GM19025 (cell line): ENCODE data around the gene BLOC1S3.

Experiments
- ATAC-seq: cut with Tn5 transposase; IDR thresholded peaks from one replicate; pipeline ENCODE4 v1.9.1; 2021; ENCODE audit warnings: mild to moderate bottlenecking, low read depth, moderate library complexity; ENCODE audit not compliant: unreplicated experiment

BLOC1S3 gene

DNA sequence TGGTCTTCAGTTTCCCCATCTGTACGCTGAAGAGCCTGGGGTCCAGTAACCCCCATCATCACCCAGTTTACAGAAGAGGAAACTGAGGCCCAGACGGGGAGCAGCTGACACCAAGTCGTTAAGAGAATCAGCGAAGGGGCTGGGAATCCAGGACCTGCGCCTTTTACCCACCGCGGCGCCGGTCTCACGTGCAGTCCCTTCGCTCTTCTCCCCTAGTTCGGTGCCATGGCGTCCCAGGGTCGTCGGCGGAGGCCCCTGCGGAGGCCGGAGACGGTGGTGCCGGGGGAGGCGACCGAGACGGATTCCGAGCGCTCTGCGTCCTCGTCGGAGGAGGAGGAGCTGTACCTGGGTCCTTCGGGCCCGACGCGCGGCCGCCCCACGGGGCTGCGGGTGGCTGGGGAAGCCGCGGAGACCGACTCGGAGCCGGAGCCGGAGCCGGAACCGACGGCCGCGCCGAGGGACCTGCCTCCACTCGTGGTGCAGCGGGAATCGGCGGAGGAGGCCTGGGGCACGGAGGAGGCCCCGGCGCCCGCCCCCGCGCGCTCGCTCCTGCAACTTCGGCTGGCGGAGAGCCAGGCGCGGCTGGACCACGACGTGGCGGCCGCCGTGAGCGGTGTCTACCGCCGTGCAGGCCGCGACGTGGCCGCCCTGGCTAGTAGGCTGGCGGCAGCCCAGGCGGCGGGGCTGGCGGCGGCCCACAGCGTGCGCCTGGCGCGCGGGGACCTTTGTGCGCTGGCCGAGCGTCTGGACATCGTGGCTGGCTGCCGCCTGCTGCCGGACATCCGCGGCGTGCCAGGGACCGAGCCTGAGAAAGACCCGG lies 698 bp downstream of the BLOC1S3 start:
- no peak for ATAC-seq

- no peak for ATAC-seq
Observed at GRCh38 chr19:45179892-45180370, 1.3 kb downstream of the BLOC1S3 start.

GRCh38 chr19:45180936-45181335 lies 2.4 kb downstream of the BLOC1S3 start:
- no peak for ATAC-seq

DNA sequence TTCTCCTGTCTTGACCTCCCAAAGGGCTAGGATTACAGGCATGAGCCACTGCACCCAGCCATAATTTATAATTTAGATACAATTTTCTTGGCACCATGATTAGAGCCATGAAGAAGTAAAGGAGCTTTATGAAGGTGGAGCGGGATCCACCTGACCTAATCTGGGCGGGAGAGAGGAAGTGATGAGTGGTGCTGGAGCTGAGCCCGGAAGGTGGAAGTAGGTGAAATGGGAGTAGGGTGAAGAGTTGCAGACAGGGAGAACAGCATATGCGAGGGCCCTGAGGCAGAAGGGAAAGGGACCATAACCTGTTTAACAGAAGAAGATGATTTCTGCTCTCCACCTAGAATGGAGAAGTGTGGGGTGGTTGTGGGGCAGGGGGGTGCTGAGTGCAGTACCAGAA lies 4.2 kb downstream of the BLOC1S3 start:
- ATAC-seq = no peak

DNA sequence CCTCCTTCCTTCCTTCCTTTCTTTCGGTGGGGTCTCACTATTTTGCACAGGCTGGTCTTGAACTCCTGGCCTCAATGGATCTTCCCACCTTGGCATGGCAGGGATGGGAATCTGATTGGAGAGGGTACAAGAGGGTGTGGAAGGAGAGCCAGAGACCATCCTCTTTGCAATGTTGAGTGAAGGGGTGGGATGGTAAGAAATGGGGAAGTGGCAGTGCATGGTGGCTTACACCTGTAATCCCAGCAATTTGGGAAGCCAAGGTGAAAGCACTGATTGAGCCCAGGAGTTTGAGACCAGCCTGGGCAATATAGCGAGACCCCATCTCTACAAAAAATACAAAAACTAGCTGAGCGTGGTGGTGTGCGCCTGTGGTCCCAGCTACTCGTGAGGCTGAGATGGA lies 5.5 kb downstream of the BLOC1S3 start:
- no peak for ATAC-seq

DNA sequence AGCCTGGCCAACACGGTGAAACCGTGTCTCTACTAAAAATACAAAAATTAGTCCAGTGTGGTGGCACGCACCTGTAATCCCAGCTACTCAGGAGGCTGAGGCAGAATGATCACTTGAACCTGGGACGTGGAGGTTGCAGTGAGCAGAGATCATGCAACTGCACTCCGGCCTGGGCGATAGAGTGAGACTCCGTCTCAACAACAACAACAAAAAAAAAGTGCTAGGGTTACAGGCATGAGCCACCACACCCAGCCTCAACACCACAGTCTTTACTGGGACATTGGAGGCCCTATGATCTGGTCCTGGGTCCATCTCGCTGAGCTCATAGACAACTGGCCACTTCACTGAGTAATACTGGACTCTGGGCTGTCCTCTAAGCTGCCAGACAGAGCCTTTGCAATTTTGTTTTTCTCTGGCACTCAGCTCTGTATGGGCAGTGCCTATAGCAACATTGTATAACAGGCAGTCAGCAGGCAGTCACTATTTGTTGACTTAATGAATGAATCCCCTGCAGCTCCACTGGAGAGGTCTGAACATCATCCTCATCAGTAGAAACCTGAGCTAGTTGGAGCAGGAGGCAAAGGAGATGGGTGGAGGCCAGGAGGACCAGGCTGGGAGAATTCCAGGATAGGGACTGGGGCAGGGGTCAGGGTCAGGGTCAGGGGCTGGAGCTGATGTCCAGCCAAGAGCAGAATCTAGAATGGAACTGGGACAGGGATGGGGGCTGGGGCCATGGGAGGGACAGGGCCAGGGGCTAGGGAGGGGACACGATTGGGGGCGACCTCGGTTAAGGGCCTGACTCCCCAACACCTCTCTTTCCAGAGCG lies 8.1 kb downstream of the BLOC1S3 start:
- no peak for ATAC-seq

DNA sequence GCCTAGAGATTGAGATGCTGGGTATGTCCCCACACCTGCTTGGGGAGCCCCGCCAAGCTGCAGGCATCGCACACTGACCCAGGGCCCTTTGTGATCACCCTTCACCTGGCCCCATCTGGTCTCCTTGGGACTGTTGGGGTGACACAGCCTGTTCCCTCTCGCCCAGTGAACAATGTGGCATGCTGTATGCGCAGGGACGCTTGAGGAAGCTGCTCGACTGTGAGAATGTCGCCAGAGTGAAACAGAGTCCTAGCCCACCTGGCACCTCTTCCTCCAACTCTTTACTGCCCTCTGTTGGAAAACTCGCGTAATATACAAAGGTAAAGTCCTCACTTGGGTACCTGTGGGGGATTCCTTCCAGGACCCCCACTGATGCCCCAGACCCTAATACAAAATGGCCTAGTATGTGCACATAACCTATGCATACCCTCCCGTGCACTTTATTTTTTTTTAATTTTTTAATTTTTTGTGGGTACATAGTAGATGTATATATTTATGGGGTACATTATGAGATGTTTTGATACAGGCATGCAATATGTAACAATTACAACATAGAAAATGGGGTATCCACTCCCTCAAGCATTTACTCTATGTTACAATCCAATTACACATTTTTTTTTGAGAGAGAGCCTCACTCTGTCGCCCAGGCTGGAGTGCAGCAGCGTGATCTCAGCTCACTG lies 9.0 kb downstream of the BLOC1S3 start:
- no peak for ATAC-seq

DNA sequence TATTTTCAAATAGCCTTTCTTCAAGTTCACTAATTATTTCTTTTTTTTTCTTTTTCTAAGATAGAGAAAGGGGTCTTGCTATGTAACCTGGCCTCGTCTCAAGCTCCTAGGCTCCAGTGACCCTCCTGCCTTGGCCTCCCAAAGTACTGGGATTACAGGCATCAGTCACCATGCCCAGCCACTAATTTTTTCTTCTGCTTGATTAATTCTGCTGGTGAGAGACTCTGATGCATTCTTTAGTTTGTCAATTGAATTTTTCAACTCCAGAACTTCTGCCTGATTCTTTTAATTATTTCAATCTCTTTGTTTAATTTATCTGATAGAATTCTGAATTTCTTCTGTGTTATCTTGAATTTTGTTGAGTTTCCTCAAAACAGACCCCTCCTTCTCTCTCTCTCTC lies 11.4 kb downstream of the BLOC1S3 start:
- no peak for ATAC-seq

DNA sequence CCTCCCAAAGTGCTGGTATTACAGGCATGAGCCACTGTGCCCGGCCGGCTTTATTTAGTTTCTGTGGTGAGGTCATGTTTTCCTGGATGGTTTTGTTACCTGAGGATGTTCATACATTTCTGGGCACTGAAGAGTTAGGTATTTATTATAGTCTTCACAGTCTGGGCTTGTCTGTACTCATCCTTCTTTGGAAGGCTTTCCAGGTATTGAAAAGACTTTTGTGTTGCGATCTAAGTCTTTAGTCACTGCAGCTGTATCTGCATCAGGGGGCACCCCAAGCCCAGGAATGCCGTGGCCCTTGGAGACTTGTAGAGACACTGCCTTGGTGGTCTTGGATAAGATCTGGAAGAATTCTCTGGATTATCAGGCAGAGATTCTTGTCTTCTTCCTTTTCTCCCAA lies 12.8 kb downstream of the BLOC1S3 start:
- ATAC-seq = no peak

DNA sequence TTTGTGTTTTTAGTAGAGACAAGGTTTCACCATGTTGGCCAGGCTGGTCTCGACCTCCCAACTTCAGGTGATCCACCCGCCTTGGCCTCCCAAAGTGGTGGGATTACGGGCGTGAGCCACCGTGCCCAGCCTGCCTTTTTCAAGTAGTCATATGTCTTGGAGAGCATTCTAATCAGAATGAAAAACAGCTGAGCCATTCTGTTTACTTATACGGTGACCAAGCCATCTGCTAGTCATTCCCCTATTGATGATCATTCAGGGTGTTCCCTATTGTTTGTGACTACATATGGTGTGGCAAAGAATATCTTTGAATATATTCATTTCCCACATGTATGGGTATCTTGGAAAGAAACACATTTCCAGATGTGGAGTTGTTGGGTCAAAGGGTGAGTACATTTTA lies 17.2 kb downstream of the BLOC1S3 start:
- ATAC-seq = no peak

DNA sequence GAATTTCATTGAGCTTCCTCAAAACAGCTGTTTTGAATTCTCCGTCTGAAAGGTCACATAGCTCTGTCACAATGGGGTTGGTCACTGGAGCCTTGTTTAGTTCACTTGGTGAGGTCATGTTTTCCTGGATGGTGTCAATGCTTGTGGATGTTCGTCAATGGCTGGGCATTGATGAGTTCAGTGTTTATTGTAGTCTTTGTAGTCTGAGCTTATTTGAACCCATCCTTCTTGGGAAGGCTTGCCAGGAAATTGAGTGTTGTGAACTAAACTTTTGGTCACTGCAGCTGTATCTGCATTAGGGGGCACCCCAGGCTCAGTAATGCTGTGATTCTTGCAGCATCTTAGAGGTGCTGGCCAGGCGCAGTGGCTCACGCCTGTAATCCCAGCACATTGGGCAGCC lies 22.0 kb downstream of the BLOC1S3 start:
- ATAC-seq = no peak

DNA sequence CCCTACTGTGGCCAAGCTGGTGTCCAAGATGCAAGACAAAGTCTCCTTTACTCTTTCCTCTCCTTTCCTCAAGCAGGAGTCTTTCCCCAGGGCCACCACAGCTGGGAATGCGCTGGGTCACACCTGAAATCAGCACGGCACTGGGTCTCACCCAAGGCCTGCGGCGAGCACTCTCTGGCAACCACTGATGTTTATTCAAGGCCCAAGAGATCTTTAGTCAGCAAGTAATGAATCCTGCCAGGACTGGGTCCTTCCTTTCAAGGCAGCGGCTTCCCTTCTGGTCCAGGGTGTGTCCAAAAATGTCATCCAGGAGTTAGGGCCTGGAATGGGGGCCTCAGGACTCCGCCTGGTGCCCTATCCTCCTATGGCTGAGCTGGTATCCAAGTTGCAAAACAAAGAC lies 24.1 kb downstream of the BLOC1S3 start:
- ATAC-seq = no peak

DNA sequence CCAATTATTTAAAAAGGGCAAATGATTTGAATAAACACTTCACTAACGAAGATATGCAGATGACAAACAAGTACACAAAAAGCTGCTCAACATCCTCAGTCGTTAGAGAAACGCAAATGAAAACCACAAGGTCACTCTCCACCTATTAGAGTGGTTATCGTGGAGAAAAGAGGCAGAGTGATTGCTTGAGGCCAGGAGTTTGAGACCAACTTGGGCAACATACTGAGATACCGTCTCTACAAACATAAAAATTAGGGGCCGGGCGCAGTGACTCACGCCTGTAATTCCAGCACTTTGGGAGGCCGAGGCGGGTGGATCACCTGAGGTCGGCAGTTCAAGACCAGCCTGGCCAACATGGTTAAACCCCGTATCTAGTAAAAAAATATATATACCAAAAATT lies 27.2 kb downstream of the BLOC1S3 start:
- no peak for ATAC-seq

DNA sequence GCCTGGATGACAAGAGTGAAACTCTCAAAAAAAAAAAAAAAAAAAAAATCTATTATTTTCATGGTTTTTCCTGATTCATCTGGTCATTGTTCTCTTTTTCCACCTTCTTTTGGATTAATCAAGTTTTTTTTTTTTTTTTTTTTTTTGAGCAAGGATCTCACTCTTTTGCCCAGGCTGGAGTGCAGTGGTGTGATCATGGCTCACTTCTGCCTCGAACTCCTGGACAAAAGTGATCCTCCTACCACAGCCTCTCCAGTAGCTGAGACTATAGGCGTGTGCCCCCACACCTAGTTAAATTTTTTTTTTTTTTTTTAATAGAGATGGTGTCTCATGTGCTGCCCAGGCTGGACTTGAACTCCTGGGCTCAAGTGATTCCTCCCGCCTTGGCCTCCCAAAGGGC lies 27.7 kb downstream of the BLOC1S3 start:
- ATAC-seq = no peak

DNA sequence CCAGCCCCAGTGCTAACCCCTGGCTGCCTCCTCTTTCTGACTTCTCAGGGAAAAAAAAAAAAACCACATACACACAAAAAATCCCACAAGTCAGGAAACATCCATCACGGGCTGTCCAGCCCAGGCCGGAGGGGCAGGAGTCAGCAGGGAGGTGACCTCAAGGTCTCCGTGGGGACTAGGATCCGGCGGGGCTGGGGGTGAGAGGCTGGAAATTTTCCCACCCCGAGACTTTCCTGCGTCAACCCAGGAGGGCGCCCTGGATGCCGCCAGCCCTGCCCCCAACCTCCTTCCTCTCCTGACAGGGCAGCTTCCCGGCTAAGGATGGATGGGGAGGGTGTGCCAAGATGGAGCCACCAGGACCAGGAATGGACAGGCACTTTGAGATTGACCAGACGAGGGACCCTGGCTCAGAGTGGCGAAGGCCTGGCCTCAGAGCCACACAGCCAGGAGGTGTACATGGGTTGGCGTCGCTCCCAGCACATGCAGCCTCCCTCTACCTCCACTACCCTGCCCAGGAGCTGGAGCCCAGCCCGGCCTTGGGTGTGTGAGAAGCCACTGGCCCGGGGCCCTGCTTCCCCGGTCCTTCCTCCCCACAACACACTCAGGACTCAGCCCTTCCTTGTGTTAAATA lies 33.3 kb downstream of the BLOC1S3 start:
- no peak for ATAC-seq

DNA sequence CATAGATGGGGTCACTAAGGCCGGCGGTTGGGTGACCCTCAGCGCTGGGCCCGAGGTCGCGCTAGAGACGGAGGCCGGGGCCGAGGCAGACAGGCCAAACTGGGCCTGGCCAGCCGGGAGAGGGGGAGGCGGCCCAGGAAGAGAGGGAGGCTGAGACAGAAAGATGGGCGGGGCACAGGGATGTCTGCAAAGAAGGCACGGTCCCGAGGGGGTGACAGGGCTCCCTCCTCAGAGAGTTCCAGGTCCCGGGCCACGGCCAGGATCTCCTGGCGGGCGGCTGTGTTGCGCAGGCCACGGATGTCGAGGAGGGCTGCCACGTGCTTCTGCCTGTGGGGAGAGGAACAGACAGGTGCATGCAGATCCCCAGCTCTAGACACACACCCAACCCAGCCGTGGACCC lies 34.4 kb downstream of the BLOC1S3 start:
- ATAC-seq = no peak

DNA sequence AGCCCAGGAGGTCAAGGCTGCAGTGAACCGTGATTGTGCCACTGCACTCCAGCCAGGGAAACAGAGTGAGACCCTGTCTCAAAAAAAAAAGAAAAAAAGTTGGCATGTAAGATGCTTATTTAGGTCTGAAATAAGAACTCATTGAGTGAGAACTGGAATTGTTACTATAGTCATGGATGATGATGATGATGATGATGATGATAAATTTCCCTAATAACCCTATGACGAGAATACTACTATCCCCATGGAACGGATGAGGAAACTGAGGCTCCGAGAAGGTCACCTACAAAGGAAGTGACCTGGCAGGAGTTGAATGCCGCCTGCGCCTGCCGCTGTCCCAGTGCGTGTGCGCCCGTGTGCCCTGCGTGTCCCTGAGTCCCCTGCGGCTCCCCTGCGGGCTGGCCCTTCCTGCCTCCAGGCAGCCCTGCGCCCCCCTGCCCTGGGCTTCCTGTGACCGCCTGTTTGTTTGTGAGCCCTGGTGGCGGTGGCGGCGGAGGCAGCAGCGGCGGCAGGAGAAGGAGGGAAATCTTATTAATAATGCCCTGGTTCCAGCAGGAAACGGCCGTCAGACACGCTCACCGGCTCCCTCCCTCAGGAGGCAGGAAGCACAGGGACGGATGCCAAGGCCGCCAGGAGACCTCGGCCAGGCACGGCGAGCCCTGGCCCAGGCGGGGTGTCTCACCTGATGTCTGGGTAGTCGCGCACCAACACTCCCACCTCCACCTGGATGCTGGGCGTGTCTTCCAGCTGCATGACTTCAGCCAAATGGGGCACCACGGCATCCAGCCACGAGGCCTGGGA lies 37.0 kb downstream of the BLOC1S3 start:
- no peak for ATAC-seq

DNA sequence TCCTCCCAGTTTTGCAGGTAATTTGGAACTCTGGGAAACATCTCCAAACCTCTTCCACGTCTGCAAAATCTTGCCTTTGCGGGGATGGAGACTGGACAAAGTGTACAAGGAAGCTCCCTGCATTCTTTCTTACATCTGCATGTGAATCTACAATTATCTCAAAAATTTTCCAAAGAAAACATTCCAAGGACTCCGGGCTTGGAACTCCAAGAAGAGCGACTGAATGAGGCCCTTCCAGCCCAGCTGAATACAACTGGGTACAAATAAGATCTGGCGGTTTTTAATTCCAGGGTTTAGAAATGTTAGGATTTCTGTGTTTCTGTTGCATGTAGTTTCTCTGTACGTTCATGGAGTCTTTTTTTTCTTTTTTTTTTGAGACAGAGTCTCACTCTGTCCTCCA lies 38.1 kb downstream of the BLOC1S3 start:
- ATAC-seq = no peak

- ATAC-seq = no peak
Observed at GRCh38 chr19:45217193-45217956, 38.8 kb downstream of the BLOC1S3 start.
